Keratinocyte (primary cell): Measurements from ENCODE around the gene CNGA1. TPM values are rescaled to one million over a fixed set of nuclear protein-coding genes. Genes with fewer than 3 reads are reported as not detected.
A peak's percentile ranks its signal among the peaks of the same experiment; 100 is the strongest.

Source experiments
- DNase-seq: peaks from one replicate; pipeline ENCODE4 v3.0.0-alpha.2; 2011; ENCODE audit warnings: low read depth, missing footprints, low spot score
- FAIRE-seq: peaks from 2 replicates; lab custom pipeline; 2011; peaks lifted over from hg19 to GRCh38; lab: Jason Lieb, UNC
- H2AFZ ChIP-seq: 2 replicates; pipeline ENCODE4 v1.6.0; 2012; ENCODE audit warnings: low read length, control low read depth, inconsistent platforms; ENCODE audit not compliant: control insufficient read depth
- H3K27ac ChIP-seq: 2 replicates; pipeline ENCODE4 v1.5.1; 2011; ENCODE audit warnings: low read length; ENCODE audit not compliant: control insufficient read depth, insufficient read depth
- H3K27me3 ChIP-seq: 3 replicates; pipeline ENCODE4 v1.6.0; 2011; ENCODE audit warnings: low read length; ENCODE audit not compliant: control insufficient read depth, insufficient read depth; ENCODE audit errors: extremely low read depth
- H3K36me3 ChIP-seq, 2 experiments: 2 replicates in 1 of 2; 3 replicates in 1 of 2; pipeline ENCODE4 v1.5.1; 2011; ENCODE audit warnings: low read length in 2 of 2, mild to moderate bottlenecking in 1 of 2; ENCODE audit not compliant: control insufficient read depth in 2 of 2, insufficient read depth in 2 of 2; ENCODE audit errors: extremely low read depth in 1 of 2
- H3K4me1 ChIP-seq: 3 replicates; pipeline ENCODE4 v1.5.1; 2011; ENCODE audit warnings: low read length; ENCODE audit not compliant: control insufficient read depth, insufficient read depth; ENCODE audit errors: extremely low read depth
- H3K4me2 ChIP-seq: 3 replicates; pipeline ENCODE4 v1.6.0; 2011; ENCODE audit warnings: low read depth, low read length; ENCODE audit not compliant: control insufficient read depth, insufficient read depth; ENCODE audit errors: extremely low read depth
- H3K4me3 ChIP-seq, 3 experiments: fragments of 200-600 bp in 1 of 3; sonication (generic) in 1 of 3; 2 replicates in 2 of 3; 3 replicates in 1 of 3; pipeline ENCODE4 v1.5.1; 2011 to 2016; ENCODE audit warnings: low read length in 3 of 3, mild to moderate bottlenecking in 3 of 3, control low read depth in 2 of 3, inconsistent platforms in 1 of 3, low read depth in 1 of 3, mixed read lengths in 1 of 3, mixed run types in 1 of 3, moderate library complexity in 1 of 3; ENCODE audit not compliant: control insufficient read depth in 2 of 3, insufficient read depth in 2 of 3; ENCODE audit errors: extremely low read depth in 1 of 3
- H3K79me2 ChIP-seq: 2 replicates; pipeline ENCODE4 v1.6.0; 2012; ENCODE audit warnings: low read length; ENCODE audit not compliant: control insufficient read depth, insufficient read depth
- H3K9ac ChIP-seq: 3 replicates; pipeline ENCODE4 v1.6.0; 2011; ENCODE audit warnings: low read length; ENCODE audit not compliant: control insufficient read depth, insufficient read depth; ENCODE audit errors: extremely low read depth
- H3K9me1 ChIP-seq: 3 replicates; pipeline ENCODE4 v1.6.0; 2011; ENCODE audit warnings: low read length; ENCODE audit not compliant: control insufficient read depth, insufficient read depth; ENCODE audit errors: extremely low read depth
- H3K9me3 ChIP-seq: 2 replicates; pipeline ENCODE4 v1.5.1; 2012; ENCODE audit warnings: low read depth, low read length; ENCODE audit not compliant: control insufficient read depth
- H4K20me1 ChIP-seq: 3 replicates; pipeline ENCODE4 v1.6.0; 2011; ENCODE audit warnings: low read length; ENCODE audit not compliant: control insufficient read depth, insufficient read depth; ENCODE audit errors: extremely low read depth
- EZH2 ChIP-seq: IDR thresholded peaks from one replicate; pipeline ENCODE4 v1.6.1; 2012; ENCODE audit warnings: inconsistent platforms, mild to moderate bottlenecking, low read length, moderate library complexity
- dilution Hi-C: fragments of 300-500 bp; cut with MboI; formaldehyde crosslinking; loops from one replicate; pipeline ENCODE4 v1.7.0; 2020; ENCODE audit warnings: low sequenced_read_pairs; ENCODE audit not compliant: extremely low pct_ligation_motif_present
- polyA plus RNA-seq, 5 experiments: library from polyadenylated mRNA; depleted of rRNA in 3 of 5; stranded (reverse) in 3 of 5; stranded (forward) in 1 of 5; unstranded in 1 of 5; fragments of >200 nt; gene quantifications; 1 replicate in 1 of 5; 2 replicates in 3 of 5; 3 replicates in 1 of 5; pipeline versions ENCODE4 v1.2.1 to v1.2.3, GENCODE V29; 2011 to 2012; ENCODE audit warnings: missing spikeins in 2 of 5, low read depth in 1 of 5, low replicate concordance in 1 of 5
- TF ChIP-seq, protein P1 (sequence below), 3 experiments: IDR thresholded peaks in 1 of 3; conservative IDR thresholded peaks in 1 of 3; optimal IDR thresholded peaks in 1 of 3; 2 replicates in 2 of 3; 3 replicates in 1 of 3; pipeline versions ENCODE3 to v1.5.1; 2011; ENCODE audit warnings: low read length in 3 of 3, mild to moderate bottlenecking in 3 of 3, moderate library complexity in 2 of 3, control low read depth in 1 of 3, inconsistent platforms in 1 of 3; ENCODE audit not compliant: insufficient read depth in 2 of 3; ENCODE audit errors: extremely low read depth in 1 of 3

CNGA1 gene
- polyA plus RNA-seq, 1 donor (not counting 4 experiments of a cell fraction or from before 2014, with no cell fraction given): 0.58 TPM

- H3K27ac ChIP-seq: peak overlapping the region; percentile 92
- H3K9ac ChIP-seq: peak overlapping the region; percentile 92
- peak overlapping the region; percentile 86 for H3K4me2 ChIP-seq
- H4K20me1 ChIP-seq: no peaks in the 10 kb centered on the region
- peaks cover 10% of the 10 kb centered on the region for H3K4me1 ChIP-seq
- H3K4me3 ChIP-seq: peak overlapping the region; percentile 58 to 82 (median 75)
- H3K27me3 ChIP-seq: no peaks in the 10 kb centered on the region
- no peak for DNase-seq
- peak overlapping the region; percentile 96 for H2AFZ ChIP-seq
- TF ChIP-seq EZH2: no peak
- TF ChIP-seq, protein P1, sequence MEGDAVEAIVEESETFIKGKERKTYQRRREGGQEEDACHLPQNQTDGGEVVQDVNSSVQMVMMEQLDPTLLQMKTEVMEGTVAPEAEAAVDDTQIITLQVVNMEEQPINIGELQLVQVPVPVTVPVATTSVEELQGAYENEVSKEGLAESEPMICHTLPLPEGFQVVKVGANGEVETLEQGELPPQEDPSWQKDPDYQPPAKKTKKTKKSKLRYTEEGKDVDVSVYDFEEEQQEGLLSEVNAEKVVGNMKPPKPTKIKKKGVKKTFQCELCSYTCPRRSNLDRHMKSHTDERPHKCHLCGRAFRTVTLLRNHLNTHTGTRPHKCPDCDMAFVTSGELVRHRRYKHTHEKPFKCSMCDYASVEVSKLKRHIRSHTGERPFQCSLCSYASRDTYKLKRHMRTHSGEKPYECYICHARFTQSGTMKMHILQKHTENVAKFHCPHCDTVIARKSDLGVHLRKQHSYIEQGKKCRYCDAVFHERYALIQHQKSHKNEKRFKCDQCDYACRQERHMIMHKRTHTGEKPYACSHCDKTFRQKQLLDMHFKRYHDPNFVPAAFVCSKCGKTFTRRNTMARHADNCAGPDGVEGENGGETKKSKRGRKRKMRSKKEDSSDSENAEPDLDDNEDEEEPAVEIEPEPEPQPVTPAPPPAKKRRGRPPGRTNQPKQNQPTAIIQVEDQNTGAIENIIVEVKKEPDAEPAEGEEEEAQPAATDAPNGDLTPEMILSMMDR (optimal IDR thresholded peaks at IDR 0.05 in 1 of 3, IDR thresholded peaks at IDR 0.05 in 1 of 3, conservative IDR thresholded peaks at IDR 0.05 in 1 of 3; ENCODE audit: extremely low read depth in 1 of 3, insufficient read depth in 2 of 3, low read length in 3 of 3): no peak
- H3K79me2 ChIP-seq: peaks cover 41% of the 10 kb centered on the region
- H3K36me3 ChIP-seq: peaks cover 0 to 20% of the 10 kb centered on the region in 2 experiments
- dilution Hi-C loops: no loop called here
- H3K9me1 ChIP-seq: no peaks in the 10 kb centered on the region
- no peak for FAIRE-seq
- no peaks in the 10 kb centered on the region for H3K9me3 ChIP-seq
Measured at GRCh38 chr4:47913861-47914219, 102.6 kb downstream of the CNGA1 start.

DNA sequence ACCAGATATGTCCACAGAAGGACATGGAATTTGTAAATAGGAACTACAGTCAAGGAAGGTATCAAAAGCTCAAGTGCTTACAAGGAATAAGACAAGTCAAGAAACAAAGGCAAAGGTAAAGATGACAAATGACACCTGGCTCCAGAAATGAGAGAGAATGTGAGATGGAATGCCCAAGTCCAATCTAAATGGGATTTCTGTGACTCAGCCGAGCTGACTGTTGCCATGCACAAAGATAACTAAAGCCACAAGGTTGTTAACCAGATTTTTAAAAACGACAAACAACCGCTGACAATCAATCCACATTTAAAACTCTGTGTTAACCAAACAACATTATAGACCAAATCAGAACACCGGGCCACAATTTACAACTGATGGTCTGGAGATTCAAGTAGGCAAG, 103.2 kb downstream of the CNGA1 start:
- Histone ChIP-seq H3K79me2 (peaks cover 43% of the 10 kb centered on the region), H3K4me3 (peak overlapping the region; percentile 58 to 82 (median 75)), H3K4me2 (peak overlapping the region; percentile 86), H2AFZ (peak overlapping the region; percentile 96), H3K27ac (peak overlapping the region; percentile 92), H3K27me3 (no peaks in the 10 kb centered on the region), H3K9me1 (no peaks in the 10 kb centered on the region), H4K20me1 (no peaks in the 10 kb centered on the region), H3K36me3 (peaks cover 0 to 22% of the 10 kb centered on the region in 2 experiments), H3K4me1 (peaks cover 10% of the 10 kb centered on the region), H3K9me3 (no peaks in the 10 kb centered on the region), H3K9ac (peak overlapping the region; percentile 92)
- TF ChIP-seq, protein P1 (optimal IDR thresholded peaks at IDR 0.05 in 1 of 3, IDR thresholded peaks at IDR 0.05 in 1 of 3, conservative IDR thresholded peaks at IDR 0.05 in 1 of 3; ENCODE audit: extremely low read depth in 1 of 3, insufficient read depth in 2 of 3, low read length in 3 of 3): no peak
- no peak for TF ChIP-seq EZH2
- DNase-seq: no peak
- dilution Hi-C loops: no loop called here
- peak; percentile 67 for FAIRE-seq
